Astrocyte (in vitro differentiated cells and primary cell): ENCODE measurements around the gene IRF1.

Experiments
- CTCF ChIP-seq: IDR thresholded peaks from 2 replicates; pipeline ENCODE4 v1.5.1; 2011; ENCODE audit warnings: low read depth, mild to moderate bottlenecking, inconsistent platforms, low read length, moderate library complexity; ENCODE audit not compliant: insufficient read depth
- EZH2 ChIP-seq: IDR thresholded peaks from 2 replicates; pipeline ENCODE4 v1.6.1; 2012; ENCODE audit warnings: mild to moderate bottlenecking, low read length, inconsistent platforms; ENCODE audit not compliant: insufficient read depth

GRCh38 chr5:132526974-132527564 is 36.5 kb upstream of the IRF1 start:
- TF ChIP-seq EZH2 (no peak), CTCF (no peak)
